HEK293 (cell line): ENCODE data around the gene AKAP6.

Experiments
- CTCF ChIP-seq: fragments of 450-650 bp; formaldehyde crosslinking; IDR thresholded peaks from 2 replicates; pipeline ENCODE4 v1.5.1; 2016; ENCODE audit warnings: missing biosample characterization, missing genetic modification characterization
- EGR2 ChIP-seq: fragments of 450-650 bp; formaldehyde crosslinking; IDR thresholded peaks from 2 replicates; pipeline ENCODE4 v1.5.1; 2016; ENCODE audit warnings: low read depth, missing biosample characterization, missing genetic modification characterization
- GLI2 ChIP-seq: fragments of 450-650 bp; formaldehyde crosslinking; IDR thresholded peaks from 2 replicates; pipeline ENCODE4; 2017; ENCODE audit warnings: missing biosample characterization, missing genetic modification characterization, low read depth, borderline replicate concordance
- MEIS1 ChIP-seq: sonication (generic); formaldehyde crosslinking; IDR thresholded peaks from 2 replicates; pipeline ENCODE4 v1.8.1; 2022; ENCODE audit warnings: missing genetic modification reagents, mild to moderate bottlenecking, borderline replicate concordance
- TRIM28 ChIP-seq: IDR thresholded peaks from 2 replicates; pipeline ENCODE4 v1.6.1; 2011; ENCODE audit warnings: low read length, control low read depth, borderline replicate concordance
- ZNF138 ChIP-seq: fragments of 450-650 bp; formaldehyde crosslinking; IDR thresholded peaks from 2 replicates; pipeline ENCODE4 v1.5.1; 2016; ENCODE audit warnings: missing biosample characterization, missing genetic modification characterization, borderline replicate concordance
- ZNF221 ChIP-seq: fragments of 450-650 bp; formaldehyde crosslinking; IDR thresholded peaks from 2 replicates; pipeline ENCODE4 v1.5.1; 2017; ENCODE audit warnings: missing biosample characterization, missing genetic modification characterization, borderline replicate concordance
- ZNF23 ChIP-seq: fragments of 450-650 bp; formaldehyde crosslinking; IDR thresholded peaks from 2 replicates; pipeline ENCODE4 v1.5.1; 2016; ENCODE audit warnings: missing biosample characterization, missing genetic modification characterization, borderline replicate concordance
- ZNF274 ChIP-seq, 2 experiments: fragments of 200-500 bp in 1 of 2; fragments of 450-650 bp in 1 of 2; sonication (Bioruptor generic) in 1 of 2; formaldehyde crosslinking in 1 of 2; IDR thresholded peaks; 2 replicates each; pipeline versions ENCODE4 v1.5.1 to v1.6.1; 2014 to 2016; ENCODE audit warnings: borderline replicate concordance in 1 of 2, inconsistent platforms in 1 of 2, low read length in 1 of 2, missing biosample characterization in 1 of 2, missing genetic modification characterization in 1 of 2
- ZNF311 ChIP-seq: fragments of 450-650 bp; formaldehyde crosslinking; IDR thresholded peaks from 2 replicates; pipeline ENCODE4 v1.5.1; 2017; ENCODE audit warnings: missing biosample characterization, missing genetic modification characterization, borderline replicate concordance
- ZNF394 ChIP-seq: fragments of 450-650 bp; formaldehyde crosslinking; IDR thresholded peaks from 2 replicates; pipeline ENCODE4 v1.5.1; 2016; ENCODE audit warnings: missing biosample characterization, missing genetic modification characterization, mild to moderate bottlenecking, moderate library complexity, borderline replicate concordance
- ZNF416 ChIP-seq: fragments of 450-650 bp; formaldehyde crosslinking; IDR thresholded peaks from 2 replicates; pipeline ENCODE4 v1.5.1; 2016; ENCODE audit warnings: missing biosample characterization, missing genetic modification characterization
- ZNF449 ChIP-seq: fragments of 450-650 bp; formaldehyde crosslinking; IDR thresholded peaks from 2 replicates; pipeline ENCODE4 v1.5.1; 2017; ENCODE audit warnings: missing biosample characterization, mild to moderate bottlenecking, missing genetic modification characterization, moderate library complexity
- ZNF843 ChIP-seq: fragments of 450-650 bp; formaldehyde crosslinking; IDR thresholded peaks from 2 replicates; pipeline ENCODE4 v1.5.1; 2016; ENCODE audit warnings: missing biosample characterization, missing genetic modification characterization

- no peak for TF ChIP-seq ZNF274 (IDR thresholded peaks at IDR 0.05; ENCODE audit: low read length)
- no peak for TF ChIP-seq ZNF274 (tag by site-specific recombination; IDR thresholded peaks at IDR 0.05; ENCODE audit: borderline replicate concordance)
- TF ChIP-seq CTCF = no peak
- no peak for TF ChIP-seq TRIM28
- no peak for TF ChIP-seq ZNF23 (tag by site-specific recombination)
- no peak for TF ChIP-seq MEIS1 (CRISPR knock-in tag)
- TF ChIP-seq ZNF449 (tag by site-specific recombination) = no peak
- TF ChIP-seq ZNF311 (tag by site-specific recombination) = no peak
- no peak for TF ChIP-seq ZNF843 (tag by site-specific recombination)
- TF ChIP-seq ZNF394 (tag by site-specific recombination) = no peak
- TF ChIP-seq ZNF221 (tag by site-specific recombination) = no peak
- no peak for TF ChIP-seq EGR2
- no peak for TF ChIP-seq ZNF138 (tag by site-specific recombination)
- no peak for TF ChIP-seq GLI2 (tag by site-specific recombination)
- no peak for TF ChIP-seq ZNF416 (tag by site-specific recombination)
Observed at GRCh38 chr14:32491416-32492016, 162.4 kb downstream of the AKAP6 start.
